Measurements from ENCODE around the gene ZEB2.
"Not testable (repeated sequence)": the region's sequence is repeated elsewhere in the genome, so short reads cannot be mapped to it uniquely, and the experiment has no call there.

Gene ZEB2

DNA sequence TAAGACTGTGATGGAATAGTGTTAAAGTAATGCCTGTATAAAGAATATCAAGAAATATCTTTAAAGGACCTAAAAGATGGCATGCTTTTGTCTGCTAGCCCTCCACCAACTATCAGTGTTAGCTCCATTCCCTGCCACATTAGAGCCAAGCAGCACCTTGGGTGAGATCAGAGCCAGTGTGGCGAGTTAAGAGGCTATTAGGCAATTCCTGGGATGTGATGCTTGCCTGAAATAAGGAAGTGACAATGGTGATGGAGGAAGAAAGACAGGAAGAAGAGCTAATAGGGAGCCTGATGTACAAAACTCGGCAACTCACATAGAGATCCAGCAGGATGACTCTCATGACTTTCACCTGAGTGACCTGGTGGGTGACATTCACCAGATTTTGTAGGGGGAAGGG is 143.5 kb downstream of the ZEB2 start:
- DNase-seq: no peak

DNA sequence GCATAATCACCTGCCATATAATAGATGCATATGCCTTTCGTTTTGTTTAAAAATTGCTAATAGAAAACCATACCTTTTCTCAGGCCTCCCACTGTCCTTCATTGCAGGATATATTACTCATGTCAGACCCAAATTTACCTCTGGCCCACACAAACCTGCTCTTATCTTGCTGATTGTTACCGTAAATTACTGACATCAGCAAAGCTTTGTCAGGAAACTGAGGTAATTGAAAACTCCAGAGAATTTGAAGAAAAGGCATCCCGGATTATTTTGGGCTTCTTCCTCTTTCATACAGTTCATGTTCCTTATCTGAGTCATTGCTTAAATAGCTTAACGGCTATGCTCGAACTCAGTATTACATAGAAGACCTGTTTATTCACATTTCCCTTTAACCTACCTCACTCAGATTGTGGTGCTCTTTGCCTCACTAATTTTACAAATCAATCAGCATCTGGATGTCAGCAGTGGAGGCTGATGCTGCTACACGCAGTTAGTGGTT is 145.7 kb downstream of the ZEB2 start:
- DNase-seq: peak; percentile 51

GRCh38 chr2:144372410-144373080 is 147.4 kb downstream of the ZEB2 start:
- DNase-seq: no peak

DNA sequence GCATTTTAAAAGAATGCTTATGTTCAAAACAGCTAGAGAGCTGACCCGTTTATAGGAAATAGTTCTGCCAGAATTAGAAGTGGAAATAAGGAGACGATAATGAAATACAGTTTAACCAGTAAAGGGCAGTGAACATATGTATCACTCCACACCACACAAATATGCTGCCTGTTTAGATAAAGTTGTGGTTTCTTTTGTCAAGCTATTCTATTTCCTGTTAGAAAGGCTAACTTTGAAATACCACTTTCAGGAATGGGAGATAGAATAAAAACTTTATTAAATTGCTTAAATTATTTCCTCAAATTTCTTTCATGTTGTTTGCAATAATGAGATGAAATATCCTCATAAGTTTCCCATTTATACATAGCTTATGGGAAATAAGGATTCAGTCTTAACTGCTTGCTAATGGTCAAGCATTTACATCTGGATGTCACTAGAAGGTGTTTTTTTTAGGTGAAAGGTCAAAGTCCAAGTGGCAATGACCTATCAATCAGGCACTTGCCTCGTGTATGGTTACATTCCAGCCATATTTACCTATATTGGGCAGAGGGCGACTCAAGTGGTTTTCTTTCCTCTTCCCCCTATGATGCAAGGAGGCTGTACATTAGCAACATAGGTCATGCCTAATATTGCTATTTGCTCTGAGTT is 148.9 kb downstream of the ZEB2 start:
- no peak for DNase-seq

GRCh38 chr2:144369416-144369815 is 150.5 kb downstream of the ZEB2 start:
- no peak for DNase-seq

DNA sequence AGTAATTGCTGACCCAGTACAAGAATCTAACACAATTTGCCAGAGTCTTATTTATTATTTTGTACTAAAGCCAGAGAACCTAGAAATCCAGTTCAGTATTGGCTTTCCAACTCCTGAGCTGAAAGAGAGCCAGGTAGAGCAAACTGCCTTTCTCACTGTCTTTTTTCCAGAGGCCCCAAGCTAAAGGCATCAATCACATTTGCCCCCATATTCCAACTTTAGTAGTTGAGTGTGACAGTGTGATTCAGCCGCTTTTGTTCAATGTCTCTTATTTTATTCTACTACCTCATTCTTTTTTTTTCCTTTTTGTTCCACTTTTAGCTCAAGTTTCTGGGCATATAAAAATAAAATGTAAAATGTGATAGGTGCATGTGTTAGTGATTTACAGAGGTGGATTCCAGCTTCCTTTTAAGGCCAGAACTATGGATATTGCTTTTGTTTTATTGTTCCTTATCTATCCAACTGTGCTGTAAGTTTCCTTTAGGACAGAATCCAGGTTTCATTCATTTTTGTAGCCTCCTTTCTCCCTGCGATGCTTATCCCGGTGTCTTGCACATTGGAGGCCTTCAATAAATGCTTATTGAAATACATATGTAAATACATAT is 153.0 kb downstream of the ZEB2 start:
- no peak for DNase-seq

GRCh38 chr2:144364944-144365738 is 154.8 kb downstream of the ZEB2 start:
- DNase-seq: no peak

GRCh38 chr2:144364247-144364646 is 155.7 kb downstream of the ZEB2 start:
- DNase-seq: not testable (repeated sequence)

DNA sequence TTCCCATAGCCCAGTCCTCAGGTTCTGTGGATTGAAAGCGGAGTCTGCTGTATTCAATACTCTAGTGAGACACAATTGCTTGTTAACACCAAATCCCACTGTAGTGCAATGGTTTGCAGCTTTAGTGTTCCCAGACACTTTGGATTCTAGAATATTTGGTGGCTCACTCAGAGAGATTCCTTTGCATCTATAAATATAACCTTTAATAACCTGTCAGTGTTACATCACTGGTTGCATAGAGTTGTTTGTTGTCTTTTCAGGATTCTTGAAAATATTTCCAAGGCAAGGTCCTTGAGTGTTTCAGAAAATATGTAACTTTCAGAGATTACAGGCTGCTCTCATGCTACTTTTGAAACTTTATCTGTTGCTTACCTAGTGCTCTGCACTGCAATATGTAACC is 157.5 kb downstream of the ZEB2 start:
- DNase-seq: no peak

GRCh38 chr2:144361742-144362141 is 158.2 kb downstream of the ZEB2 start:
- DNase-seq: no peak

DNA sequence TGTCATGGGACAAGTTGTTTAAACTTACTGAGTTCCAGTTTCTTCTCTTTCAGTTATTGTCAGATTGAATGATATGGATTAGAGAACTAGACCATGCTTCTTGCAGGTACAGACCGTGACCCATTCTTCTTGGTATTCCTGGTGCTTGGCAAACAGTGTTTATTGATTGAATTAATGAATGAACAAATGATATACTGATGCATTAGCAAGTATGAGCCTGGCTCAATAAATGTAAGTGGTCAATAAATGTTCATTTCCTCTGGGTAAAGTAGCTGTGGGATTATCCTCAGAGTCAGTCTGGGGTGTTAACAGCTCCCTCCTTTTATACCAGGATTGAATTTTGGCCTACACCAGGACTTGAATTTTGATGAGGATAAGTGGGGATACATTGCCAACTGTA is 160.2 kb downstream of the ZEB2 start:
- no peak for DNase-seq

- DNase-seq: peak; percentile 57
Measured at GRCh38 chr2:144358979-144359541, 160.9 kb downstream of the ZEB2 start.

DNA sequence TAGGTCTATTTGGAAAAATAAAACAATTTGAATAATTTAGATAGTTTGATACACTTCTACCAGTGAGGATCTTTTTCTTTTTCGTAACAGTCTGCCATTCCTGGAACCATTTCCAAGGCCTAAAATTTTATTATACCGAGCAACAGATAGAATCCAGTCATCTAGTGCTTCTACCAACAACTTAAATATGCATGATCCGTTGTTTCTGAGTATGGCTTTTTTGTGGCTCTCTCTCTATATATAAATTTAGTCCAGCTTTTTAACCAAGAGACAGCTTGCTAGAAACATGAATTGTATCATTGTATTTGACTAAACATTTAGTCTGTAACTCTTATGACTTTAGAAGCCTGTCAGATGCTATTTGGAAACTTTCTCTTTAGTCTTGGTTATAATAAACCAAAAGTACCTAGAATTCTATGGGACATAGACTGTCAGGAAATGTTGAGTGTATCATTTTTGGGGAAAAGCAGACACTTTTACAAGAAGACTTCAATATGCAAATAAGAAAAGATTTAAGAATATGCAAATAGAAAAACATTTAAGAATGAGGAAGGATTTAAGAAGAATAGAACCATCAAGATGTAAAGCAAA is 161.4 kb downstream of the ZEB2 start:
- DNase-seq: no peak

DNA sequence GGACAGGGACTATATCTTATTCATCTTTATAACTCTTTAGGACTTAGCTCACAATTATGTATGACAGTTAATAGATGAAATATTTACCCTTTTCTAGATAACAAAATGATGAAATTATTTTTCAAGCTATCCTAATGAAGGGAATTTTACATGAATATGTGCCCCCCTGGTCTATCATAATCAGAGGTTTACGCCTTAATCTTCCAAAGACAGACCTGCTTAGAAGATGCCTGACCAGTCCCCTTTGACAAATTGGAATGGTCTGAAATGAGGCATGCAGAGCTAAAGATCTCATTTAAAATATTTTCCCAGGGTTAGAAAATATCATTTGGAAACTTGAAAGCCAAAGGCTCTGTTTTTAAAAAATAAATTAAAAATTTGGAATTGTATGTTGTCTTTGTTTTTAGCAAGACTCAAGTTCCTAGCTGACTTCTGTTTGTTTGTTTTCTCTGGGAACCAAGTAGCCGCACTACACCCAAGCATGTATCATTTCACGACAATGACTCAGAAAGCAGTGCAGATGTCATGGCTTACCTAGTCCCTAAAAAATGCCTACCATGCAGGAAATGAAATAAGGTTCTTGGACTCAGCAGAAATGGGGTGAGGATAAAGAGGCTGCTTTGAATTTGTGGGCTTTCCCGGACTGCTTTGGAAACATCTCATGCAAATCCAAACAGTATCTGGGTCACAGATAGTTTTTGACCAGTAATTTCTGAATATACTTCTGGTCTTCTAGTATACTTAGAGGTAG is 162.1 kb downstream of the ZEB2 start:
- peak; percentile 88 for DNase-seq

DNA sequence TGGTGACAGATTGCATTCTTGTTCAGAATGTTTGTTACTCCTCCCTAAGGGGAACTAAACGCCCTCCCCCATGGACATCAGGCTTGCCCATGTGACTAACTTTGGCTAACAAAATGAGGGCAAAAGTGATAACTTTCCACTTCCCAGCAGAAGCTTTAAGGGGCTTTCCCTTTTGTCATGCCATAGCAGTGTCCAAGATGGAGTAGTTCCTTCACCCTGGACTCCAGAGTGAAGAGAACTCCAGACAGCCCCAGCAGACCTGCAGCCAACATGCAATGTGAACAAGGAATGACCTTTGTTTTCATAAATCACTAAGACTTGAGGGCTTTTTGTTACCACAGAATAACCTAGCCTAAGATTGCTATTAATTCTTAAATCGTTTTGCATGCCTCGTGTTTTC is 163.5 kb downstream of the ZEB2 start:
- DNase-seq: peak; percentile 21

DNA sequence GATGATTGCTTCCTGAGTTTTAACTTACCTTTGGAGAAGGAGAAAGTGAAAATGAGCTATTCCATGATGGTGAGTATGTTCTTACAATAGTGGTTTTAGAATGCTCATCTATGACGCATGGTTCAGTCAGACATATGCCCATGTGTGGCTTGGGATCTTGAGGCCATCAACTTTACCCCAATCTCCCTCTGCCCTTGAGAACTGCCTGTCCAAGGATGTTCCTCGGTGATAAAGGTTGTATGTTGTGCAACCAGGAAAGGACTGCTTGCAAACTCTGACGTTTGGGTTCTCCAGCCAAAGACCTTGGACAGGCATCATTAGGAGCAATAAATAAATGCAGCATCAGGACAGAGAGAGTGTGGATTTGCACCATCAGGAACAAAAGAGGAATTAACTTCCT is 165.0 kb downstream of the ZEB2 start:
- DNase-seq: no peak

GRCh38 chr2:144351687-144352086 is 168.2 kb downstream of the ZEB2 start:
- DNase-seq: no peak

GRCh38 chr2:144350151-144350802 is 169.6 kb downstream of the ZEB2 start:
- no peak for DNase-seq

DNA sequence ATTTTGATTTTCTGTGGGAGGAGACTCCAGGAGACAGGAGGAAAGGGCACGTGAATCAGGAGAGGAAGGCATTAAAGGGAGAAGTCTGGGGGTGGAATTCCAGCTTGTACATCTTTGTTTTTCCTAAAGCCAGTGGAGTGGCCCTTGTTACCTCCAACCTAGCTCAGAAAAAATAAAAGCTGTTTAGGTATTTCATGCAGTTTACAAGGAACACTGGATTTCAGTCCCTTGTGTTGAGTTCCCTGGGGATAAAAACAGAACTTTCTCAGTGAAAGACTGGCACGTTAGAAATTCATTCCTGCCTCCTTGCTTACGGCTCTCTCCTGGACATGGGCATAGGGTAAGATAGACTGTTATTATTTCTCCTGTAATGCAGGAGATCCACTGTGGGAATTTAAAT is 170.2 kb downstream of the ZEB2 start:
- DNase-seq: no peak

GRCh38 chr2:144348846-144349245 is 171.1 kb downstream of the ZEB2 start:
- DNase-seq: no peak

GRCh38 chr2:144346229-144346628 is 173.7 kb downstream of the ZEB2 start:
- DNase-seq: no peak

All from activated CD4-positive, alpha-beta T cell treated with anti-CD3 and anti-CD28 coated beads, Interleukin-2, Interleukin-6, amounts not matched to agents 100 ng/mL and 50 ng/mL, durations not matched to agents 16 hours and 8 hours (primary cell).